Progenitor cell of endocrine pancreas (in vitro differentiated cells): ENCODE data around the gene JAG1. TPM values are rescaled to one million over a fixed set of nuclear protein-coding genes. Genes with fewer than 3 reads are reported as not detected.

Experiments
- DNase-seq: peaks from one replicate; pipeline ENCODE4 v3.0.0; 2021; ENCODE audit warnings: low spot score; ENCODE audit not compliant: unreplicated experiment
- H3K27ac Mint-ChIP-seq: 2 replicates; pipeline ENCODE4 v1.8.0; 2021; ENCODE audit warnings: mild to moderate bottlenecking, moderate library complexity, mixed read lengths
- H3K27me3 Mint-ChIP-seq: 2 replicates; pipeline ENCODE4 v1.8.0; 2021; ENCODE audit warnings: mixed read lengths
- H3K36me3 Mint-ChIP-seq: 2 replicates; pipeline ENCODE4 v1.8.0; 2022; ENCODE audit warnings: mixed read lengths; ENCODE audit not compliant: insufficient read depth
- H3K4me1 Mint-ChIP-seq: 2 replicates; pipeline ENCODE4 v1.8.0; 2021; ENCODE audit warnings: low read depth, mixed read lengths
- H3K4me3 Mint-ChIP-seq: 2 replicates; pipeline ENCODE4 v1.8.0; 2021; ENCODE audit warnings: low read depth, mild to moderate bottlenecking, moderate library complexity, mixed read lengths
- H3K9me3 Mint-ChIP-seq: 2 replicates; pipeline ENCODE4 v1.8.0; 2021; ENCODE audit warnings: low read depth, mixed read lengths
- total RNA-seq: library from RNA; stranded (reverse); gene quantifications from 2 replicates; pipeline ENCODE4 v1.2.1, GENCODE V29; 2021
- TF ChIP-seq, protein P1 (sequence below): fragments of 200-600 bp; sonication (generic); IDR thresholded peaks from one replicate; pipeline ENCODE4 v1.5.0; 2021; ENCODE audit warnings: antibody characterized with exemption, mild to moderate bottlenecking; ENCODE audit not compliant: unreplicated experiment

Gene JAG1
- total RNA-seq, 1 donor from 2014 or later, result 277 TPM

GRCh38 chr20:10707791-10708190, 34.0 kb upstream of the JAG1 start:
- TF ChIP-seq, protein P1, sequence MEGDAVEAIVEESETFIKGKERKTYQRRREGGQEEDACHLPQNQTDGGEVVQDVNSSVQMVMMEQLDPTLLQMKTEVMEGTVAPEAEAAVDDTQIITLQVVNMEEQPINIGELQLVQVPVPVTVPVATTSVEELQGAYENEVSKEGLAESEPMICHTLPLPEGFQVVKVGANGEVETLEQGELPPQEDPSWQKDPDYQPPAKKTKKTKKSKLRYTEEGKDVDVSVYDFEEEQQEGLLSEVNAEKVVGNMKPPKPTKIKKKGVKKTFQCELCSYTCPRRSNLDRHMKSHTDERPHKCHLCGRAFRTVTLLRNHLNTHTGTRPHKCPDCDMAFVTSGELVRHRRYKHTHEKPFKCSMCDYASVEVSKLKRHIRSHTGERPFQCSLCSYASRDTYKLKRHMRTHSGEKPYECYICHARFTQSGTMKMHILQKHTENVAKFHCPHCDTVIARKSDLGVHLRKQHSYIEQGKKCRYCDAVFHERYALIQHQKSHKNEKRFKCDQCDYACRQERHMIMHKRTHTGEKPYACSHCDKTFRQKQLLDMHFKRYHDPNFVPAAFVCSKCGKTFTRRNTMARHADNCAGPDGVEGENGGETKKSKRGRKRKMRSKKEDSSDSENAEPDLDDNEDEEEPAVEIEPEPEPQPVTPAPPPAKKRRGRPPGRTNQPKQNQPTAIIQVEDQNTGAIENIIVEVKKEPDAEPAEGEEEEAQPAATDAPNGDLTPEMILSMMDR, result no peak
- Mint-ChIP-seq H3K36me3 (peaks cover 1% of the 10 kb centered on the region), H3K4me1 (peaks cover 32% of the 10 kb centered on the region), H3K27ac (no peak overlapping the region), H3K4me3 (no peak overlapping the region), H3K9me3 (peaks cover 3% of the 10 kb centered on the region), H3K27me3 (no peaks in the 10 kb centered on the region)
- DNase-seq, result no peak

- peaks cover 1% of the 10 kb centered on the region for H3K36me3 Mint-ChIP-seq
- DNase-seq, result no peak
- no peak overlapping the region for H3K27ac Mint-ChIP-seq
- H3K4me3 Mint-ChIP-seq, result no peak overlapping the region
- peaks cover 29% of the 10 kb centered on the region for H3K4me1 Mint-ChIP-seq
- TF ChIP-seq, protein P1, result no peak
- H3K27me3 Mint-ChIP-seq, result no peaks in the 10 kb centered on the region
- H3K9me3 Mint-ChIP-seq, result peaks cover 3% of the 10 kb centered on the region
These were observed 33.3 kb upstream of the JAG1 start for GRCh38 chr20:10707068-10707467.

- peaks cover 3% of the 10 kb centered on the region for H3K9me3 Mint-ChIP-seq
- H3K27ac Mint-ChIP-seq, result no peak overlapping the region
- DNase-seq, result no peak
- TF ChIP-seq, protein P1, result no peak
- H3K4me3 Mint-ChIP-seq, result no peak overlapping the region
- H3K36me3 Mint-ChIP-seq, result peaks cover 1% of the 10 kb centered on the region
- peaks cover 23% of the 10 kb centered on the region for H3K4me1 Mint-ChIP-seq
- no peaks in the 10 kb centered on the region for H3K27me3 Mint-ChIP-seq
These were observed 32.6 kb upstream of the JAG1 start for GRCh38 chr20:10706460-10706811.

GRCh38 chr20:10705801-10706459, 32.1 kb upstream of the JAG1 start:
- Mint-ChIP-seq H3K9me3 (peaks cover 3% of the 10 kb centered on the region), H3K36me3 (peaks cover 1% of the 10 kb centered on the region)

DNA sequence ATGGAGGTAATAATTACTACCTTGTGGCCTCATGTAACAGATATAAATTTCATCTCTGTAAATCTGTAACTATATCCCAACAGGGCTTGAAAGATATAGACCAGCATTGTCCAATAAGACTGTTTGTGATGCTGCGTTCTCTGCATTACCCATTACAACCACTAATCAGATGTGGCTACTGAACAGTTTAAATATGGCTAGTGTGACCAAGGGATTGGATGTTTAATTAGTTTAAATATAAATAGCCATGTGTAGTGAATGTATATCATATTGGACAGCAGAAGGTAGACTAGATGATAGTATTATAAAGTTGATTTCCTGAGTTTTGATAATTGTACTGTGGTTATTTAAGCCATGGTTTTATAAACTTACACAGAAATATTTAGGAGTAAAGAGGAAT, 27.8 kb upstream of the JAG1 start:
- no peak overlapping the region for H3K27ac Mint-ChIP-seq
- DNase-seq, result no peak
- no peaks in the 10 kb centered on the region for H3K27me3 Mint-ChIP-seq
- peaks cover 1% of the 10 kb centered on the region for H3K36me3 Mint-ChIP-seq
- H3K9me3 Mint-ChIP-seq, result peaks cover 3% of the 10 kb centered on the region
- H3K4me3 Mint-ChIP-seq, result no peak overlapping the region
- TF ChIP-seq, protein P1, result peak; percentile 22
- H3K4me1 Mint-ChIP-seq, result peaks cover 2% of the 10 kb centered on the region

More at GRCh38 chr20:10705801-10706459, 32.1 kb upstream of the JAG1 start:
- TF ChIP-seq, protein P1, result no peak
- Mint-ChIP-seq H3K27ac (no peak overlapping the region), H3K4me1 (peaks cover 18% of the 10 kb centered on the region), H3K27me3 (no peaks in the 10 kb centered on the region), H3K4me3 (no peak overlapping the region)
- no peak for DNase-seq
